GM23338 (cell line): ENCODE data around the gene MAP4K1. TPM values are rescaled to one million over a fixed set of nuclear protein-coding genes. Genes with fewer than 3 reads are reported as not detected.
A peak's percentile ranks its signal among the peaks of the same experiment; 100 is the strongest.

Experiments used
- ATAC-seq: fragments of 200-7000 bp; cut with Tn5 transposase; 3 replicates; pipeline ENCODE4 v1.9.1; 2020
- DNase-seq: peaks from one replicate; pipeline ENCODE4 v3.0.0-alpha.2; 2015; ENCODE audit warnings: low spot score
- H2AFZ ChIP-seq: fragments of 200-600 bp; sonication (generic); 2 replicates; pipeline ENCODE4 v1.8.0; 2016; ENCODE audit warnings: antibody characterized with exemption, mild to moderate bottlenecking, moderate library complexity
- H3F3A ChIP-seq: fragments of 200-600 bp; sonication (generic); replicated peaks from 2 replicates; pipeline ENCODE4 v1.8.0; 2017; ENCODE audit warnings: antibody characterized with exemption, mixed run types, low read depth
- H3K27ac ChIP-seq: fragments of 200-600 bp; sonication (generic); 2 replicates; pipeline ENCODE4 v1.6.1; 2016; ENCODE audit warnings: low read depth
- H3K27me3 ChIP-seq: fragments of 200-600 bp; sonication (generic); 2 replicates; pipeline ENCODE4 v1.8.0; 2016; ENCODE audit warnings: mild to moderate bottlenecking, mixed run types, moderate library complexity; ENCODE audit not compliant: insufficient read depth
- H3K36me3 ChIP-seq: fragments of 200-600 bp; sonication (generic); 2 replicates; pipeline ENCODE4 v1.8.0; 2016; ENCODE audit warnings: mild to moderate bottlenecking; ENCODE audit not compliant: insufficient read depth
- H3K4me1 ChIP-seq: fragments of 200-600 bp; sonication (generic); 2 replicates; pipeline ENCODE4 v1.8.0; 2016; ENCODE audit warnings: mild to moderate bottlenecking, moderate library complexity; ENCODE audit not compliant: insufficient read depth
- H3K4me2 ChIP-seq: fragments of 200-600 bp; sonication (generic); 2 replicates; pipeline ENCODE4 v1.7.1; 2017; ENCODE audit warnings: mixed run types
- H3K4me3 ChIP-seq: fragments of 200-600 bp; sonication (generic); 2 replicates; pipeline ENCODE4 v1.6.1; 2016; ENCODE audit warnings: mixed run types
- H3K79me2 ChIP-seq: fragments of 200-600 bp; sonication (generic); replicated peaks from 2 replicates; pipeline ENCODE4 v1.8.0; 2017; ENCODE audit warnings: mild to moderate bottlenecking; ENCODE audit not compliant: insufficient read depth
- H3K9me2 ChIP-seq: fragments of 200-600 bp; sonication (generic); 2 replicates; pipeline ENCODE4 v1.8.0; 2017; ENCODE audit not compliant: insufficient read depth
- H4K20me1 ChIP-seq: fragments of 200-600 bp; sonication (generic); replicated peaks from 2 replicates; pipeline ENCODE4 v1.8.0; 2017; ENCODE audit warnings: mild to moderate bottlenecking; ENCODE audit not compliant: insufficient read depth
- H3K27ac Mint-ChIP-seq: 2 replicates; pipeline ENCODE4 v1.8.0; 2020; ENCODE audit warnings: inconsistent platforms, mild to moderate bottlenecking, moderate library complexity, mixed read lengths
- H3K27me3 Mint-ChIP-seq: 3 replicates; pipeline ENCODE4 v1.8.0; 2022; ENCODE audit warnings: low read depth, mild to moderate bottlenecking, moderate library complexity, mixed read lengths, inconsistent platforms; ENCODE audit not compliant: insufficient read depth, poor library complexity
- H3K36me3 Mint-ChIP-seq: 3 replicates; pipeline ENCODE4 v1.8.0; 2021; ENCODE audit warnings: low read depth, mild to moderate bottlenecking, inconsistent platforms, moderate library complexity, mixed read lengths
- H3K4me1 Mint-ChIP-seq: 3 replicates; pipeline ENCODE4 v1.8.0; 2020; ENCODE audit warnings: mild to moderate bottlenecking, inconsistent platforms, mixed read lengths
- H3K4me3 Mint-ChIP-seq: 3 replicates; pipeline ENCODE4 v1.8.0; 2021; ENCODE audit warnings: moderate library complexity, mild to moderate bottlenecking, inconsistent platforms, mixed read lengths
- H3K9me3 Mint-ChIP-seq: 3 replicates; pipeline ENCODE4 v1.8.0; 2020; ENCODE audit warnings: moderate library complexity, mild to moderate bottlenecking, inconsistent platforms, mixed read lengths
- CREB1 ChIP-seq: fragments of 250-450 bp; sonication (Bioruptor Pico); IDR thresholded peaks from 2 replicates; pipeline ENCODE4 v1.5.0; 2020; ENCODE audit warnings: low read depth, mild to moderate bottlenecking, moderate library complexity
- CTCF ChIP-seq, 2 experiments: fragments of 200-600 bp in 1 of 2; sonication (generic) in 1 of 2; conservative IDR thresholded peaks; 2 replicates each; pipeline versions ENCODE4 v1.5.1 to v1.6.1; 2016 to 2017; ENCODE audit warnings: antibody characterized with exemption in 2 of 2, low read depth in 2 of 2, mild to moderate bottlenecking in 2 of 2, moderate library complexity in 1 of 2
- EZH2 ChIP-seq: fragments of 200-600 bp; sonication (generic); IDR thresholded peaks from one replicate; pipeline ENCODE4 v1.8.0; 2017; ENCODE audit warnings: antibody characterized with exemption, mild to moderate bottlenecking, low read depth; ENCODE audit not compliant: unreplicated experiment
- JUNB ChIP-seq: IDR thresholded peaks from one replicate; pipeline ENCODE4 v1.6.1; 2016; ENCODE audit warnings: antibody characterized with exemption; ENCODE audit not compliant: unreplicated experiment
- NANOG ChIP-seq: IDR thresholded peaks from 2 replicates; pipeline ENCODE4 v1.6.1; 2016; ENCODE audit warnings: antibody characterized with exemption, borderline replicate concordance
- STAT1 ChIP-seq: IDR thresholded peaks from one replicate; pipeline ENCODE4 v1.6.1; 2016; ENCODE audit warnings: antibody characterized with exemption; ENCODE audit not compliant: unreplicated experiment
- ZNF114 ChIP-seq: fragments of 250-450 bp; sonication (Bioruptor Pico); IDR thresholded peaks from 2 replicates; pipeline ENCODE4 v1.5.0; 2020; ENCODE audit warnings: mild to moderate bottlenecking, moderate library complexity
- ZNF331 ChIP-seq: fragments of 250-450 bp; sonication (Bioruptor Pico); IDR thresholded peaks from 2 replicates; pipeline ENCODE4 v1.5.0; 2020; ENCODE audit warnings: low read depth, mild to moderate bottlenecking, moderate library complexity
- ZNF462 ChIP-seq: fragments of 250-450 bp; sonication (Bioruptor Pico); IDR thresholded peaks from 2 replicates; pipeline ENCODE4 v1.5.0; 2020; ENCODE audit warnings: mild to moderate bottlenecking, moderate library complexity
- polyA plus RNA-seq: library from polyadenylated mRNA; unstranded; fragments of >200 nt; fragmentation: Nextera tagmentation; extraction: Ambion mirVana; gene quantifications from 2 replicates; pipeline ENCODE4 v1.2.1, GENCODE V29; 2016
- total RNA-seq: library from RNA; depleted of rRNA; stranded (reverse); fragments of >200 nt; shearing (Covaris generic); gene quantifications from 2 replicates; pipeline ENCODE4 v1.2.3, GENCODE V29; 2014

MAP4K1 gene
- total and polyA plus RNA-seq, 2 experiments from 2014 or later = 7.7 to 44.6 TPM

- Histone ChIP-seq H4K20me1 (no peaks in the 10 kb centered on the region), H3K36me3 (no peaks in the 10 kb centered on the region), H3K27ac (peak overlapping the region; percentile 26; the same call in 1 of the 2 replicates), H3F3A (no peaks in the 10 kb centered on the region; the same call in 1 of the 2 replicates), H3K4me2 (no peak overlapping the region), H3K9me2 (no peaks in the 10 kb centered on the region), H2AFZ (no peak overlapping the region), H3K4me1 (no peaks in the 10 kb centered on the region), H3K4me3 (no peak overlapping the region), H3K27me3 (no peaks in the 10 kb centered on the region), H3K79me2 (no peaks in the 10 kb centered on the region)
- Mint-ChIP-seq H3K36me3 (peaks cover 40% of the 10 kb centered on the region), H3K27me3 (peaks cover 6% of the 10 kb centered on the region), H3K4me3 (no peak overlapping the region), H3K9me3 (no peaks in the 10 kb centered on the region), H3K27ac (no peak overlapping the region), H3K4me1 (no peaks in the 10 kb centered on the region)
- TF ChIP-seq CTCF (conservative IDR thresholded peaks at IDR 0.05; ENCODE audit: low read depth in 2 of 2) (peak; percentile 19; a peak in 2 of 4 replicates), EZH2 (no peak)
- DNase-seq (peak; percentile 30), ATAC-seq (no peak; the same call in 2 of the 3 replicates)
Measured at GRCh38 chr19:38556521-38557174, 61.1 kb downstream of the MAP4K1 start.

GRCh38 chr19:38555200-38555599 is 62.6 kb downstream of the MAP4K1 start:
- Histone ChIP-seq H3K27me3 (no peaks in the 10 kb centered on the region), H3K4me2 (no peak overlapping the region), H3F3A (no peaks in the 10 kb centered on the region; the same call in 1 of the 2 replicates), H3K9me2 (no peaks in the 10 kb centered on the region), H3K27ac (no peak overlapping the region), H3K4me3 (no peak overlapping the region), H3K36me3 (no peaks in the 10 kb centered on the region), H3K79me2 (no peaks in the 10 kb centered on the region), H2AFZ (no peak overlapping the region), H3K4me1 (no peaks in the 10 kb centered on the region), H4K20me1 (no peaks in the 10 kb centered on the region)
- DNase-seq (no peak), ATAC-seq (no peak)
- Mint-ChIP-seq H3K27ac (no peak overlapping the region), H3K4me1 (no peaks in the 10 kb centered on the region), H3K4me3 (no peak overlapping the region), H3K27me3 (peaks cover 8% of the 10 kb centered on the region), H3K36me3 (peaks cover 46% of the 10 kb centered on the region), H3K9me3 (no peaks in the 10 kb centered on the region)
- TF ChIP-seq EZH2 (no peak), JUNB (no peak), ZNF462 (CRISPR knock-in tag) (no peak), STAT1 (no peak), CTCF (conservative IDR thresholded peaks at IDR 0.05; ENCODE audit: low read depth in 2 of 2) (no peak), CREB1 (no peak), NANOG (no peak), ZNF114 (CRISPR knock-in tag) (no peak), ZNF331 (CRISPR knock-in tag) (no peak)
